ENCODE measurements around the gene CHST10. TPM values are rescaled to one million over a fixed set of nuclear protein-coding genes. Genes with fewer than 3 reads are reported as not detected.
A peak's percentile ranks its signal among the peaks of the same experiment; 100 is the strongest.

The CHST10 gene
- total and polyA plus RNA-seq, 10 of the 15 experiments (the other 5 are each of a cell fraction or from before 2014, with no cell fraction given): 2.0 to 22.5 (median 15.7) TPM

- TF ChIP-seq MEF2B (IDR thresholded peaks at IDR 0.05; ENCODE audit: partially characterized antibody, poor library complexity, severe bottlenecking): peak; percentile 96
- 0 out of 2 replicates have a peak, but pooled peaks have one; percentile 35 for TF ChIP-seq RELB (IDR thresholded peaks at IDR 0.05; ENCODE audit: low read depth)
Measured at GRCh38 chr2:100453853-100454252, 36.4 kb upstream of the CHST10 start (continued).

- intact Hi-C loops (cut with micrococcal nuclease; ENCODE audit: unreplicated experiment): no loop called here
- ChIA-PET SMC1A (ENCODE audit: uncharacterized antibody, unreplicated experiment) (interaction anchor here (1.5 kb wide), 1 partner anchor 10 kb away, joined by 3 read pairs; no protein-coding TSS in a partner anchor), RAD21 (ENCODE audit: unreplicated experiment) (no interaction called here), POLR2A (interaction anchor here (0.7 kb wide), 1 partner anchor 18 kb away, joined by 3 read pairs; the partner anchor contains the start of gene NMS), CTCF (no interaction called here)
- no peaks in the 10 kb centered on the region for H4K20me1 ChIP-seq (ENCODE audit: control insufficient read depth, insufficient read depth)
- H3K9ac ChIP-seq (ENCODE audit: control insufficient read depth, insufficient read depth, low read length): no peak overlapping the region
- H3K4me3 ChIP-seq: no peak overlapping the region
- no TSS peak for BruUV-seq (replicated peaks)
- no peaks in the 10 kb centered on the region for H3K4me1 ChIP-seq (ENCODE audit: control insufficient read depth, insufficient read depth, low read length)
- no peaks in the 10 kb centered on the region for H3K27me3 ChIP-seq (replicated peaks in 1 of 2; ENCODE audit: control insufficient read depth in 2 of 2, insufficient read depth in 2 of 2, low read length in 1 of 2)
- DNase-seq (ENCODE audit: low read depth, low spot score) (no peak), ATAC-seq (no peak), FAIRE-seq (no peak)
- in situ Hi-C loops (cut with MboI): no loop called here
- no peaks in the 10 kb centered on the region for H3K36me3 ChIP-seq (ENCODE audit: control insufficient read depth in 2 of 2, insufficient read depth in 2 of 2, low read length in 1 of 2)
- H3K27ac ChIP-seq (ENCODE audit: control insufficient read depth, insufficient read depth): no peak overlapping the region
- no peaks in the 10 kb centered on the region for H3K79me2 ChIP-seq (ENCODE audit: control insufficient read depth, insufficient read depth, low read length)
- H2AFZ ChIP-seq (ENCODE audit: control insufficient read depth, low read depth, low read length): no peak overlapping the region
- TF ChIP-seq SRF (IDR thresholded peaks at IDR 0.05; ENCODE audit: low read depth in 2 of 2, low read length in 2 of 2): no peak
- no peak for TF ChIP-seq ZNF217 (IDR thresholded peaks at IDR 0.05)
- TF ChIP-seq CREB1 (IDR thresholded peaks at IDR 0.05; ENCODE audit: low read depth): no peak
- no peak for TF ChIP-seq ZNF384 (IDR thresholded peaks at IDR 0.05; ENCODE audit: borderline replicate concordance, low read depth, low read length)
- no peak for TF ChIP-seq ATF3 (IDR thresholded peaks at IDR 0.05; ENCODE audit: borderline replicate concordance, extremely low read depth, low read depth, low read length)
- TF ChIP-seq TCF3 (IDR thresholded peaks at IDR 0.05; ENCODE audit: borderline replicate concordance, insufficient read depth, low read depth, low read length): no peak
- TF ChIP-seq REST (IDR thresholded peaks at IDR 0.05; ENCODE audit: low read depth, low read length): no peak
- TF ChIP-seq BCL11A (IDR thresholded peaks at IDR 0.05; ENCODE audit: low read depth, low read length): no peak
- TF ChIP-seq RCOR1 (conservative IDR thresholded peaks at IDR 0.05; ENCODE audit: low read depth, low read length): no peak
- no peak for TF ChIP-seq TARDBP (IDR thresholded peaks at IDR 0.05; ENCODE audit: borderline replicate concordance)
- peaks cover 2% of the 10 kb centered on the region; the same call in 2 of the 3 replicates for H3K9me3 ChIP-seq (replicated peaks; ENCODE audit: control insufficient read depth, insufficient read depth, low read length)
- H3K4me2 ChIP-seq (ENCODE audit: control insufficient read depth, insufficient read depth): no peak overlapping the region
Measured at GRCh38 chr2:100451734-100452133, 34.3 kb upstream of the CHST10 start.

Data from GM12878 (cell line).